Keratinocyte (primary cell): ENCODE data around the gene GDA. TPM values are rescaled to one million over a fixed set of nuclear protein-coding genes. Genes with fewer than 3 reads are reported as not detected.

Experiments
- DNase-seq: peaks from one replicate; pipeline ENCODE4 v3.0.0-alpha.2; 2011; ENCODE audit warnings: low read depth, missing footprints, low spot score
- FAIRE-seq: peaks from 2 replicates; lab custom pipeline; 2011; peaks lifted over from hg19 to GRCh38; lab: Jason Lieb, UNC
- H2AFZ ChIP-seq: 2 replicates; pipeline ENCODE4 v1.6.0; 2012; ENCODE audit warnings: low read length, control low read depth, inconsistent platforms; ENCODE audit not compliant: control insufficient read depth
- H3K27ac ChIP-seq: 2 replicates; pipeline ENCODE4 v1.5.1; 2011; ENCODE audit warnings: low read length; ENCODE audit not compliant: control insufficient read depth, insufficient read depth
- H3K27me3 ChIP-seq: 3 replicates; pipeline ENCODE4 v1.6.0; 2011; ENCODE audit warnings: low read length; ENCODE audit not compliant: control insufficient read depth, insufficient read depth; ENCODE audit errors: extremely low read depth
- H3K36me3 ChIP-seq, 2 experiments: 2 replicates in 1 of 2; 3 replicates in 1 of 2; pipeline ENCODE4 v1.5.1; 2011; ENCODE audit warnings: low read length in 2 of 2, mild to moderate bottlenecking in 1 of 2; ENCODE audit not compliant: control insufficient read depth in 2 of 2, insufficient read depth in 2 of 2; ENCODE audit errors: extremely low read depth in 1 of 2
- H3K4me1 ChIP-seq: 3 replicates; pipeline ENCODE4 v1.5.1; 2011; ENCODE audit warnings: low read length; ENCODE audit not compliant: control insufficient read depth, insufficient read depth; ENCODE audit errors: extremely low read depth
- H3K4me2 ChIP-seq: 3 replicates; pipeline ENCODE4 v1.6.0; 2011; ENCODE audit warnings: low read depth, low read length; ENCODE audit not compliant: control insufficient read depth, insufficient read depth; ENCODE audit errors: extremely low read depth
- H3K4me3 ChIP-seq, 3 experiments: fragments of 200-600 bp in 1 of 3; sonication (generic) in 1 of 3; 2 replicates in 2 of 3; 3 replicates in 1 of 3; pipeline ENCODE4 v1.5.1; 2011 to 2016; ENCODE audit warnings: low read length in 3 of 3, mild to moderate bottlenecking in 3 of 3, control low read depth in 2 of 3, inconsistent platforms in 1 of 3, low read depth in 1 of 3, mixed read lengths in 1 of 3, mixed run types in 1 of 3, moderate library complexity in 1 of 3; ENCODE audit not compliant: control insufficient read depth in 2 of 3, insufficient read depth in 2 of 3; ENCODE audit errors: extremely low read depth in 1 of 3
- H3K79me2 ChIP-seq: 2 replicates; pipeline ENCODE4 v1.6.0; 2012; ENCODE audit warnings: low read length; ENCODE audit not compliant: control insufficient read depth, insufficient read depth
- H3K9ac ChIP-seq: 3 replicates; pipeline ENCODE4 v1.6.0; 2011; ENCODE audit warnings: low read length; ENCODE audit not compliant: control insufficient read depth, insufficient read depth; ENCODE audit errors: extremely low read depth
- H3K9me1 ChIP-seq: 3 replicates; pipeline ENCODE4 v1.6.0; 2011; ENCODE audit warnings: low read length; ENCODE audit not compliant: control insufficient read depth, insufficient read depth; ENCODE audit errors: extremely low read depth
- H3K9me3 ChIP-seq: 2 replicates; pipeline ENCODE4 v1.5.1; 2012; ENCODE audit warnings: low read depth, low read length; ENCODE audit not compliant: control insufficient read depth
- H4K20me1 ChIP-seq: 3 replicates; pipeline ENCODE4 v1.6.0; 2011; ENCODE audit warnings: low read length; ENCODE audit not compliant: control insufficient read depth, insufficient read depth; ENCODE audit errors: extremely low read depth
- EZH2 ChIP-seq: IDR thresholded peaks from one replicate; pipeline ENCODE4 v1.6.1; 2012; ENCODE audit warnings: inconsistent platforms, mild to moderate bottlenecking, low read length, moderate library complexity
- dilution Hi-C: fragments of 300-500 bp; cut with MboI; formaldehyde crosslinking; loops from one replicate; pipeline ENCODE4 v1.7.0; 2020; ENCODE audit warnings: low sequenced_read_pairs; ENCODE audit not compliant: extremely low pct_ligation_motif_present
- polyA plus RNA-seq, 5 experiments: library from polyadenylated mRNA; depleted of rRNA in 3 of 5; stranded (reverse) in 3 of 5; stranded (forward) in 1 of 5; unstranded in 1 of 5; fragments of >200 nt; gene quantifications; 1 replicate in 1 of 5; 2 replicates in 3 of 5; 3 replicates in 1 of 5; pipeline versions ENCODE4 v1.2.1 to v1.2.3, GENCODE V29; 2011 to 2012; ENCODE audit warnings: missing spikeins in 2 of 5, low read depth in 1 of 5, low replicate concordance in 1 of 5
- TF ChIP-seq, protein P1 (sequence below), 3 experiments: IDR thresholded peaks in 1 of 3; conservative IDR thresholded peaks in 1 of 3; optimal IDR thresholded peaks in 1 of 3; 2 replicates in 2 of 3; 3 replicates in 1 of 3; pipeline versions ENCODE3 to v1.5.1; 2011; ENCODE audit warnings: low read length in 3 of 3, mild to moderate bottlenecking in 3 of 3, moderate library complexity in 2 of 3, control low read depth in 1 of 3, inconsistent platforms in 1 of 3; ENCODE audit not compliant: insufficient read depth in 2 of 3; ENCODE audit errors: extremely low read depth in 1 of 3

GDA gene
- polyA plus RNA-seq, 1 donor (not counting 4 experiments of a cell fraction or from before 2014, with no cell fraction given): 0.75 TPM

DNA sequence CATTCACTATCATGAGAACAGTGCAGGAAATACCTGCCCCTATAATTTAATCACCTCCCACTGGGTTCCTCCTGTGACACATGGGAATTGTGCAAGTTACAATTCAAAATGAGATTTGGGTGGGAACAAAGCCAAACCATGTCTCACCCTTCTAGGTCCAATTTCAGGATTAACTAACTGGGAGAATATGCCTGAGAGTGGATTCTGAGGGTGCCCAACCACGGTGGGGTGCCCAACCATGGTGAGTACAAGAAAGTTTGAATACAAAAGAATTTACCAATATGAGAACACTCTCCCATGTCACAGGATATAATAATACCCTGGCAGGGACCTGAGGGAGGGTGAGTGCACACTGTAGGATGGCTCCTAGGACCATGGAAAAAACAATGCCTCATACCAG, 17.2 kb upstream of the GDA start:
- Histone ChIP-seq H3K27ac (no peak overlapping the region), H3K36me3 (no peaks in the 10 kb centered on the region), H2AFZ (no peak overlapping the region), H3K9me1 (no peaks in the 10 kb centered on the region), H3K4me1 (no peaks in the 10 kb centered on the region), H3K4me2 (no peak overlapping the region), H3K9ac (no peak overlapping the region), H3K4me3 (no peak overlapping the region), H4K20me1 (no peaks in the 10 kb centered on the region), H3K27me3 (no peaks in the 10 kb centered on the region), H3K9me3 (no peaks in the 10 kb centered on the region), H3K79me2 (no peaks in the 10 kb centered on the region)
- TF ChIP-seq, protein P1, sequence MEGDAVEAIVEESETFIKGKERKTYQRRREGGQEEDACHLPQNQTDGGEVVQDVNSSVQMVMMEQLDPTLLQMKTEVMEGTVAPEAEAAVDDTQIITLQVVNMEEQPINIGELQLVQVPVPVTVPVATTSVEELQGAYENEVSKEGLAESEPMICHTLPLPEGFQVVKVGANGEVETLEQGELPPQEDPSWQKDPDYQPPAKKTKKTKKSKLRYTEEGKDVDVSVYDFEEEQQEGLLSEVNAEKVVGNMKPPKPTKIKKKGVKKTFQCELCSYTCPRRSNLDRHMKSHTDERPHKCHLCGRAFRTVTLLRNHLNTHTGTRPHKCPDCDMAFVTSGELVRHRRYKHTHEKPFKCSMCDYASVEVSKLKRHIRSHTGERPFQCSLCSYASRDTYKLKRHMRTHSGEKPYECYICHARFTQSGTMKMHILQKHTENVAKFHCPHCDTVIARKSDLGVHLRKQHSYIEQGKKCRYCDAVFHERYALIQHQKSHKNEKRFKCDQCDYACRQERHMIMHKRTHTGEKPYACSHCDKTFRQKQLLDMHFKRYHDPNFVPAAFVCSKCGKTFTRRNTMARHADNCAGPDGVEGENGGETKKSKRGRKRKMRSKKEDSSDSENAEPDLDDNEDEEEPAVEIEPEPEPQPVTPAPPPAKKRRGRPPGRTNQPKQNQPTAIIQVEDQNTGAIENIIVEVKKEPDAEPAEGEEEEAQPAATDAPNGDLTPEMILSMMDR (optimal IDR thresholded peaks at IDR 0.05 in 1 of 3, IDR thresholded peaks at IDR 0.05 in 1 of 3, conservative IDR thresholded peaks at IDR 0.05 in 1 of 3; ENCODE audit: extremely low read depth in 1 of 3, insufficient read depth in 2 of 3, low read length in 3 of 3): no peak
- no peak for TF ChIP-seq EZH2
- dilution Hi-C loops: no loop called here
- FAIRE-seq (no peak), DNase-seq (no peak)

DNA sequence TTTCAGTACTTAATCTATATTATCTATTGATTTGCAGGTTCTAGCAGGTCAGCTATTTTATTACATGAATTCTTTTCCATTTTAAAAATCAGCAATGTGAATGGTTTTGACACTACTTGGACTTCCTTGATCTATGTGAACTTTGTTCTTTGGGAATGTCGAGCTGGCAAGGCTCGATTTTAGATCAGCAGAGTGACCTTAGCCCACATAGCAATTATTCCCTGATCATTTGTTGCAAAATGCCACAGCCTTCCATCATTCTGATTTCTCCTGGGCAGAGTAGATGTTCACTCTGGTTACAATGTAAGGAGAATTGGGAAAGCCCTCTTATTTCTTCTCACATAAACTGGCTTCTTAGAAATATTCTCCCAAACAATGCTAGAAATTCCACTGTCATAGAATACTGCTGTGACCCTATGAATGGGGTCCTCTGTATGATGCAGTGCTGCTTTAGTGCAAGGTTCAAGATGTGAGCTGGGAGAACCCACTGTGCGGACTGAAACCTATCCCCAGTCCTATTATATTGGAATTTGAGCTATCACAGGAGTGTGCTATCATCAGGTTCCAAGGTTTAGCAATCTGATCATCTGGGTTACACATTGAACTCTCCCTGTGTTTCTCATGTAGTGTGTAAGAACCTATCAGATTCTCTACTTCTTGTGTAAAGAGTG, 15.7 kb upstream of the GDA start:
- no peaks in the 10 kb centered on the region for H3K9me3 ChIP-seq
- H3K79me2 ChIP-seq: no peaks in the 10 kb centered on the region
- dilution Hi-C loops: no loop called here
- TF ChIP-seq, protein P1 (optimal IDR thresholded peaks at IDR 0.05 in 1 of 3, IDR thresholded peaks at IDR 0.05 in 1 of 3, conservative IDR thresholded peaks at IDR 0.05 in 1 of 3; ENCODE audit: extremely low read depth in 1 of 3, insufficient read depth in 2 of 3, low read length in 3 of 3): no peak
- no peak for TF ChIP-seq EZH2
- no peak overlapping the region for H3K4me3 ChIP-seq
- H4K20me1 ChIP-seq: no peaks in the 10 kb centered on the region
- H3K27ac ChIP-seq: no peak overlapping the region
- H3K9ac ChIP-seq: no peak overlapping the region
- H3K4me2 ChIP-seq: no peak overlapping the region
- no peaks in the 10 kb centered on the region for H3K36me3 ChIP-seq
- no peaks in the 10 kb centered on the region for H3K27me3 ChIP-seq
- no peaks in the 10 kb centered on the region for H3K4me1 ChIP-seq
- FAIRE-seq (no peak), DNase-seq (no peak)
- no peaks in the 10 kb centered on the region for H3K9me1 ChIP-seq
- H2AFZ ChIP-seq: no peak overlapping the region
